HG03064 (cell line): ENCODE measurements around the gene KLHL17.

Experiments used
- ATAC-seq: cut with Tn5 transposase; IDR thresholded peaks from one replicate; pipeline ENCODE4 v1.9.1; 2021; ENCODE audit warnings: low read depth; ENCODE audit not compliant: unreplicated experiment

Gene KLHL17

GRCh38 chr1:947958-948357, 12.4 kb upstream of the KLHL17 start:
- ATAC-seq = no peak

GRCh38 chr1:950268-950667, 10.1 kb upstream of the KLHL17 start:
- ATAC-seq = no peak

- ATAC-seq = no peak
Measured at GRCh38 chr1:950881-951280, 9.5 kb upstream of the KLHL17 start.

- ATAC-seq = no peak
Measured at GRCh38 chr1:951364-951763, 9.0 kb upstream of the KLHL17 start.

- no peak for ATAC-seq
Measured at GRCh38 chr1:952201-952600, 8.2 kb upstream of the KLHL17 start.

GRCh38 chr1:952603-953002, 7.8 kb upstream of the KLHL17 start:
- no peak for ATAC-seq

GRCh38 chr1:953524-954320, 6.7 kb upstream of the KLHL17 start:
- ATAC-seq = no peak

- no peak for ATAC-seq
Measured at GRCh38 chr1:954927-955326, 5.5 kb upstream of the KLHL17 start.

- ATAC-seq = no peak
Measured at GRCh38 chr1:955474-955873, 4.9 kb upstream of the KLHL17 start.

GRCh38 chr1:956636-957035, 3.7 kb upstream of the KLHL17 start:
- ATAC-seq = no peak

GRCh38 chr1:958823-959730, 1.3 kb upstream of the KLHL17 start, which contains the start of gene NOC2L:
Gene NOC2L, minus strand, starts transcription at chr1:959256. Its CDS starts 16 bp downstream, at chr1:959240.
- peak; percentile 59 for ATAC-seq

GRCh38 chr1:959731-960362, 537 bp upstream of the KLHL17 start:
- ATAC-seq = no peak

GRCh38 chr1:961132-961669, 817 bp downstream of the KLHL17 start:
- no peak for ATAC-seq

- ATAC-seq = no peak
Measured at GRCh38 chr1:962381-963300, 2.3 kb downstream of the KLHL17 start.

GRCh38 chr1:963301-963651, 2.9 kb downstream of the KLHL17 start:
- no peak for ATAC-seq

- ATAC-seq = no peak
Measured at GRCh38 chr1:963746-964525, 3.6 kb downstream of the KLHL17 start.

- ATAC-seq = no peak
Measured at GRCh38 chr1:964691-965525, 4.5 kb downstream of the KLHL17 start.

GRCh38 chr1:965526-966134, 5.2 kb downstream of the KLHL17 start:
- no peak for ATAC-seq
